ENCODE results near the gene SPATA12.

SPATA12 gene

GRCh38 chr3:57061556-57061955 is 1.1 kb downstream of the SPATA12 start:
- H3K27ac ChIP-seq (ENCODE audit: low read depth, low read length) = no peak overlapping the region
- no peaks in the 10 kb centered on the region for H3K9me3 ChIP-seq (ENCODE audit: insufficient read depth, low read length)
- no peak overlapping the region for H3K9ac ChIP-seq (ENCODE audit: low read length)

GRCh38 chr3:57062101-57062631 is 1.7 kb downstream of the SPATA12 start:
- Histone ChIP-seq H2AFZ (ENCODE audit: low read depth, low read length, severe bottlenecking) (no peak overlapping the region), H3K9me3 (ENCODE audit: insufficient read depth, low read length) (no peaks in the 10 kb centered on the region), H4K20me1 (ENCODE audit: low read depth, low read length) (no peaks in the 10 kb centered on the region), H3K4me3 (ENCODE audit: insufficient read depth, low read length, poor library complexity, severe bottlenecking) (no peak overlapping the region), H3K27ac (ENCODE audit: low read depth, low read length) (no peak overlapping the region), H3K79me2 (ENCODE audit: insufficient read depth, low read length) (no peaks in the 10 kb centered on the region), H3K9me2 (replicated peaks; ENCODE audit: insufficient read depth, low read length) (no peaks in the 10 kb centered on the region), H3F3A (ENCODE audit: insufficient read depth) (no peaks in the 10 kb centered on the region), H3K4me2 (ENCODE audit: low read depth, low read length, poor library complexity, severe bottlenecking) (no peak overlapping the region), H3K27me3 (ENCODE audit: low read length) (no peaks in the 10 kb centered on the region), H3K9ac (ENCODE audit: low read length) (no peak overlapping the region), H3K36me3 (ENCODE audit: low read length) (no peaks in the 10 kb centered on the region)
- TF ChIP-seq CTCF (IDR thresholded peaks at IDR 0.05; ENCODE audit: insufficient read depth, low read length, poor library complexity, severe bottlenecking) = no peak
- no peak for TF ChIP-seq EZH2phosphoT487 (conservative IDR thresholded peaks at IDR 0.05; ENCODE audit: low read length)

More at GRCh38 chr3:57061556-57061955, 1.1 kb downstream of the SPATA12 start:
- TF ChIP-seq EZH2phosphoT487 (conservative IDR thresholded peaks at IDR 0.05; ENCODE audit: low read length) = no peak
- no peak for TF ChIP-seq CTCF (IDR thresholded peaks at IDR 0.05; ENCODE audit: insufficient read depth, low read length, poor library complexity, severe bottlenecking)
- H3K27me3 ChIP-seq (ENCODE audit: low read length) = no peaks in the 10 kb centered on the region
- no peaks in the 10 kb centered on the region for H3K36me3 ChIP-seq (ENCODE audit: low read length)
- no peaks in the 10 kb centered on the region for H3F3A ChIP-seq (ENCODE audit: insufficient read depth)
- no peak overlapping the region for H3K4me3 ChIP-seq (ENCODE audit: insufficient read depth, low read length, poor library complexity, severe bottlenecking)
- H3K4me2 ChIP-seq (ENCODE audit: low read depth, low read length, poor library complexity, severe bottlenecking) = no peak overlapping the region
- no peaks in the 10 kb centered on the region for H3K9me2 ChIP-seq (replicated peaks; ENCODE audit: insufficient read depth, low read length)
- no peak overlapping the region for H2AFZ ChIP-seq (ENCODE audit: low read depth, low read length, severe bottlenecking)
- H3K79me2 ChIP-seq (ENCODE audit: insufficient read depth, low read length) = no peaks in the 10 kb centered on the region
- no peaks in the 10 kb centered on the region for H4K20me1 ChIP-seq (ENCODE audit: low read depth, low read length)

DNA sequence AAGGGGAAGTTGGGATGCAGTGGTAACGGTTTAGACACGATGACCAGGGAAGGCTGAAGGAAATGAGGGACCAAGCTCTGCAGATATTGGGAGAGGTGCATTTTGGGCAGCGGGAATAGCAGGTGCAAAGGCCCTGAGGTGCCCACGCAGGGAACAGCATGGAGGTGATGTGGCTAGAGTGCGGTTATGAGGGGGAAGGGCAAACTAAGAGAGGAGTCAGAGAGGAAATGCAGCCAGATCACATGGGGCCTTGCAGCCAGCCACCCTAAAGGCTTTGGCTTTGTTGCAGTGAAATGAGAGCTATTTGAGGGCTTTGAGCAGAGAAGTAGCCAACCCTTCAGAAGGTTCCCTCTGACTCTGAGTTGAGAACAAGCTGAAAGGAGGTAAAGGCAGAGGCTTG is 2.6 kb downstream of the SPATA12 start:
- Histone ChIP-seq H3K36me3 (ENCODE audit: low read length) (no peaks in the 10 kb centered on the region), H3K9ac (ENCODE audit: low read length) (no peak overlapping the region), H3K27me3 (ENCODE audit: low read length) (no peaks in the 10 kb centered on the region), H3K9me2 (replicated peaks; ENCODE audit: insufficient read depth, low read length) (no peaks in the 10 kb centered on the region), H4K20me1 (ENCODE audit: low read depth, low read length) (no peaks in the 10 kb centered on the region), H3K79me2 (ENCODE audit: insufficient read depth, low read length) (no peaks in the 10 kb centered on the region), H3K9me3 (ENCODE audit: insufficient read depth, low read length) (no peaks in the 10 kb centered on the region), H3F3A (ENCODE audit: insufficient read depth) (no peaks in the 10 kb centered on the region), H3K27ac (ENCODE audit: low read depth, low read length) (no peak overlapping the region), H2AFZ (ENCODE audit: low read depth, low read length, severe bottlenecking) (no peak overlapping the region), H3K4me2 (ENCODE audit: low read depth, low read length, poor library complexity, severe bottlenecking) (no peak overlapping the region), H3K4me3 (ENCODE audit: insufficient read depth, low read length, poor library complexity, severe bottlenecking) (no peak overlapping the region)
- TF ChIP-seq EZH2phosphoT487 (conservative IDR thresholded peaks at IDR 0.05; ENCODE audit: low read length) (no peak), CTCF (IDR thresholded peaks at IDR 0.05; ENCODE audit: insufficient read depth, low read length, poor library complexity, severe bottlenecking) (no peak)
